Uterus (tissue), 4 donors: ENCODE measurements around the gene LYZL2. TPM values are rescaled to one million over a fixed set of nuclear protein-coding genes. Genes with fewer than 3 reads are reported as not detected.

Source experiments
- DNase-seq, 2 donors: peaks; one replicate each; pipeline ENCODE4 v3.0.0-alpha.2; 2019 to 2020
- H3K27ac ChIP-seq, 2 donors: fragments of 200-600 bp; sonication (generic); 1 replicate in 1 of 2; 2 replicates in 1 of 2; pipeline ENCODE4 v1.5.1; 2016 to 2018
- H3K27me3 ChIP-seq, 2 donors: fragments of 200-600 bp; sonication (generic); one replicate each; pipeline ENCODE4 v1.5.1; 2018 to 2019; ENCODE audit warnings: control low read depth in 1 of 2
- H3K36me3 ChIP-seq, 2 donors: fragments of 200-600 bp; sonication (generic); one replicate each; pipeline ENCODE4 v1.5.1; 2019; ENCODE audit warnings: control low read depth in 1 of 2
- H3K4me1 ChIP-seq, 2 donors: fragments of 200-600 bp; sonication (generic); one replicate each; pipeline ENCODE4 v1.5.1; 2018 to 2019; ENCODE audit warnings: control low read depth in 1 of 2
- H3K4me3 ChIP-seq, 2 donors: fragments of 200-600 bp; sonication (generic); 1 replicate in 1 of 2; 2 replicates in 1 of 2; pipeline ENCODE4 v1.5.1; 2018 to 2019; ENCODE audit warnings: mild to moderate bottlenecking in 1 of 2
- H3K9me3 ChIP-seq, 2 donors: fragments of 200-600 bp; sonication (generic); one replicate each; pipeline ENCODE4 v1.5.1; 2019; ENCODE audit warnings: control low read depth in 1 of 2
- CTCF ChIP-seq, 4 experiments: fragments of 200-600 bp in 2 of 4; fragments of 450-650 bp in 2 of 4; sonication (generic) in 2 of 4; IDR thresholded peaks; one replicate each; pipeline ENCODE4 v1.5.1; 2016 to 2019; ENCODE audit warnings: antibody characterized with exemption in 4 of 4, mild to moderate bottlenecking in 2 of 4, moderate library complexity in 1 of 4
- POLR2A ChIP-seq, 2 donors: fragments of 450-650 bp; IDR thresholded peaks; one replicate each; pipeline ENCODE4 v1.6.1; 2016; ENCODE audit warnings: antibody characterized with exemption in 2 of 2, mild to moderate bottlenecking in 1 of 2, moderate library complexity in 1 of 2
- intact Hi-C: fragments of 100-400 bp; cut with DNase I; formaldehyde crosslinking; loops from one replicate; pipeline ENCODE4 v1.15.1; 2023; ENCODE audit warnings: low total_unique reads
- total RNA-seq, 4 donors: library from RNA; depleted of rRNA in 3 of 4; stranded (reverse); fragments of >200 nt in 3 of 4; gene quantifications; one replicate each; pipeline versions ENCODE4 v1.1.0 to v1.2.4, GENCODE V29; 2014 to 2023
- donor health status: DM: yes; HTN: yes; CAD: no.

LYZL2 gene
- total RNA-seq, 4 donors from 2014 or later: not detected

- Histone ChIP-seq H3K27me3 (no peaks in the 10 kb centered on the region), H3K27ac (no peak overlapping the region), H3K4me3 (no peak overlapping the region), H3K9me3 (no peaks in the 10 kb centered on the region), H3K36me3 (no peaks in the 10 kb centered on the region), H3K4me1 (no peaks in the 10 kb centered on the region)
- DNase-seq: no peak
- intact Hi-C loops: no loop called here
- TF ChIP-seq POLR2A (IDR thresholded peaks at IDR 0.05) (no peak), CTCF (IDR thresholded peaks at IDR 0.05) (no peak)
These were observed 42.7 kb downstream of the LYZL2 start for GRCh38 chr10:30586828-30587227.

DNA sequence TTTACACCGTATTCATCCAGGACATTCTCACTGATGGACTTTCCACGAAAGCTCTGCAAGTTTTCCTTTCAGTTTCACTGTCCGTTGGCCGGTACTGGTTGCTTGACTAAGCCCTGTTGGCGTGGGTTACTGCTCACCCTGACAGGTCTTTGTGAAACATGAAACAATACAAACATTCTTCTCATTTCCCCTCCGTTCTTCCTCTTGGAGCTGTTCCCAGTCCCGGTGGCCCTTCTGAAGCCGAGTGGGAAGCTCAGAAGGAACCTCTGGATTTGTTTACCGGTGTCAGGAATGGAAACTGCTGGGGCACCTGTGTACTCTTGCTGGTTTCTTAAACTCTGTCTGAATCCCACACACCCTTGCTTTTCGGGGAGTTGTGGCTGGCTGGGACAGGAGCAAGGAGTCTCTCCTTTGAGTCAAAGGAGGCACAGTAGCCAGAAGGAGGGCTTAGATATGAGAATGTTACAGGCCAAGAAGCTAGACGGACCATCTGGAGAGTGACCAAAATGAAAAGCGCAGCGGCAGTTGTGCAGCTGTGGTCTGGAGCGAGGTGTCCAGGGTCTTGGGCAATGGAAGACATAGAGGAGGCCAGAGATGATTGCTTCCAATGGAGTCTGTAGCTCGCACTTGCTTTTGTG, 45.7 kb downstream of the LYZL2 start:
- Histone ChIP-seq H3K27me3 (no peaks in the 10 kb centered on the region), H3K36me3 (no peaks in the 10 kb centered on the region), H3K27ac (peak overlapping the region; percentile 79 to 82), H3K4me3 (peak overlapping the region; percentile 26 to 34), H3K9me3 (no peaks in the 10 kb centered on the region), H3K4me1 (no peaks in the 10 kb centered on the region)
- DNase-seq: peak; percentile 59 to 78
- intact Hi-C loops: no loop called here
- TF ChIP-seq POLR2A (IDR thresholded peaks at IDR 0.05): no peak
- TF ChIP-seq CTCF (IDR thresholded peaks at IDR 0.05): no peak

DNA sequence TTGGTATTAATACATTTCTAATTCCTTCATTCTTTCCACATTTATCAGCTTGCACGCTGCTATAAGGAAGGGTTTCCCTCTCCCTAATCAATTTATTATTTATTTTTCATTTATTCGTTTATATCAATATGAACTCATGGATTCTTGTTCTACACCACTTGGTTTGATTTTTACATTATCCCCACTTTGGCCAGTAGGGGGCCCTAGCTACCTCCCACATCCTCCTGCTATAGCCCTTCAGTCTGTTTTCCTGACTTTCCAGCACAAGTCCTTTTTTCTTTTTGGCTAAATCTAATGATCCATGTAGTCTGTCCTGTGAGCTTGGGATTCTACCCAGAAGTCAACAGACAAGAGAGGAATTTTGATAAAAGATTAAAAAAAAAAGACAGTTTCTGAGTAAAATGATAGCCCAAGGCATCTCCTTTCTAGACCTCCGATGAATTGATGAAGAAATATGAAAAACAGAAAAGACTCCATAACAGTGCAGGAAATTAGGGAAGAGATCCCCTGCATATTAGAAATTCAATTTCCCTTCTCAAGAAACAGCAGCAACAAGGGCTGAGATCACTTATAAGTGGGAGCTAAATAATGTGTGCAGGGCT, 47.7 kb downstream of the LYZL2 start:
- H3K4me1 ChIP-seq: no peaks in the 10 kb centered on the region
- H3K4me3 ChIP-seq: no peak overlapping the region
- TF ChIP-seq CTCF (IDR thresholded peaks at IDR 0.05) (peak; percentile 43 to 65 (median 50)), POLR2A (IDR thresholded peaks at IDR 0.05) (no peak)
- H3K9me3 ChIP-seq: no peaks in the 10 kb centered on the region
- no peaks in the 10 kb centered on the region for H3K36me3 ChIP-seq
- intact Hi-C loops: no loop called here
- peak overlapping the region in 1 of 2 donors; percentile 14 for H3K27ac ChIP-seq
- H3K27me3 ChIP-seq: no peaks in the 10 kb centered on the region
- DNase-seq: peak in 1 of 2 donors; percentile 22

DNA sequence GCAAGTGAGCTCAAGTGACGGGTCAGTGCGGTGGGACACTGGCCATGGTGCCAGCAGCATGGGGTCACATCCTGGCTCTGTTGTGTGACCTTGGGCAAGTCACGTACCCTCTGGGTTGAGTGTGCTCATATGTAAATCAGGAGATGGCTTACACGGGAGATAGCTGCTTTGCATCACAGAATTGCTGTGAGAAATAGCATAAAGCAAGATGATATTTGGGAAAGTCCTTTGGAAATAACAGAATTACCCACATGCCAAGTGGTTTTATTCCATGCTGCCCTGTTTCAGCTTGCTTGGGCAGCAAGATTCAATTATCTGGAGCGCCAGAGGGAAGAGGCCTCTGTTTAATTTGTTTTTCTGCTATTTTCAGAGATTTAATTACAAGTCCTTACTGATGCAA, 48.9 kb downstream of the LYZL2 start:
- Histone ChIP-seq H3K27ac (no peak overlapping the region), H3K36me3 (no peaks in the 10 kb centered on the region), H3K9me3 (no peaks in the 10 kb centered on the region), H3K4me3 (no peak overlapping the region), H3K27me3 (no peaks in the 10 kb centered on the region), H3K4me1 (no peaks in the 10 kb centered on the region)
- DNase-seq: no peak
- intact Hi-C loops: no loop called here
- TF ChIP-seq CTCF (IDR thresholded peaks at IDR 0.05) (no peak), POLR2A (IDR thresholded peaks at IDR 0.05) (no peak)

DNA sequence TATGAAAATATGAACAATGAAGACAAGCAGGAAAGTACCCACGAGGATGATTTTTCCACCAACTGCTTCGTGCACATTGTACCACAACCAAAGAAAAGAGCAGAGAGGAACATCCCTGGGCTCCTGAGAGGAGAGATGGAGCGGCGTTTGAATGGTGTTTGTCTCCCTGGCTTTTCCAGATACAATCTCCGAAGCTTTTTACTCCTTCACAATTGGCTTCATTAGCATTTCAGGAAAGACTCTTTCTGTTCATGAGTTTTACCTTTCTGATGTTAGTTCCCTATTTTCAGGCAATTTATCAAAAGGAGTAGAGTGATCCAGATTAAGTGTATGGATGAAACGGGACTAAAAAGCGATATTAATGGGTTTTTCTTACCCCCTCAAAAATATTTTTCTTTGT, 49.3 kb downstream of the LYZL2 start:
- no peaks in the 10 kb centered on the region for H3K4me1 ChIP-seq
- H3K27me3 ChIP-seq: no peaks in the 10 kb centered on the region
- intact Hi-C loops: no loop called here
- H3K36me3 ChIP-seq: no peaks in the 10 kb centered on the region
- no peak for DNase-seq
- H3K4me3 ChIP-seq: no peak overlapping the region
- H3K27ac ChIP-seq: no peak overlapping the region
- no peaks in the 10 kb centered on the region for H3K9me3 ChIP-seq
- TF ChIP-seq CTCF (IDR thresholded peaks at IDR 0.05) (no peak), POLR2A (IDR thresholded peaks at IDR 0.05) (no peak)
